HL-60 (cell line): ENCODE measurements around the gene PCDHA11.
A peak's percentile ranks its signal among the peaks of the same experiment; 100 is the strongest.

Experiments used
- CTCF ChIP-seq: IDR thresholded peaks from one replicate; pipeline ENCODE4 v1.5.1; 2011; ENCODE audit warnings: low read length, control low read depth, inconsistent platforms; ENCODE audit not compliant: insufficient read depth
- GABPA ChIP-seq: IDR thresholded peaks from 2 replicates; pipeline ENCODE4 v1.6.1; 2012; ENCODE audit warnings: low read depth
- POLR2AphosphoS5 ChIP-seq: IDR thresholded peaks from 2 replicates; pipeline ENCODE4 v1.6.1; 2012; ENCODE audit warnings: low read depth

GRCh38 chr5:140868721-140869554 is at the start of gene PCDHA11:
- peak; percentile 0 for TF ChIP-seq CTCF
- no peak for TF ChIP-seq POLR2AphosphoS5
- no peak for TF ChIP-seq GABPA
